UCSD-AML1 (cell line): ENCODE data around the gene PFAS.
"Not testable (repeated sequence)": the region's sequence is repeated elsewhere in the genome, so short reads cannot be mapped to it uniquely, and the experiment has no call there.

Source experiments
- DNase-seq: peaks from one replicate; lab custom pipeline; 2025; ENCODE audit not compliant: unreplicated experiment; lab: John Stamatoyannopoulos, UW

The PFAS gene

DNA sequence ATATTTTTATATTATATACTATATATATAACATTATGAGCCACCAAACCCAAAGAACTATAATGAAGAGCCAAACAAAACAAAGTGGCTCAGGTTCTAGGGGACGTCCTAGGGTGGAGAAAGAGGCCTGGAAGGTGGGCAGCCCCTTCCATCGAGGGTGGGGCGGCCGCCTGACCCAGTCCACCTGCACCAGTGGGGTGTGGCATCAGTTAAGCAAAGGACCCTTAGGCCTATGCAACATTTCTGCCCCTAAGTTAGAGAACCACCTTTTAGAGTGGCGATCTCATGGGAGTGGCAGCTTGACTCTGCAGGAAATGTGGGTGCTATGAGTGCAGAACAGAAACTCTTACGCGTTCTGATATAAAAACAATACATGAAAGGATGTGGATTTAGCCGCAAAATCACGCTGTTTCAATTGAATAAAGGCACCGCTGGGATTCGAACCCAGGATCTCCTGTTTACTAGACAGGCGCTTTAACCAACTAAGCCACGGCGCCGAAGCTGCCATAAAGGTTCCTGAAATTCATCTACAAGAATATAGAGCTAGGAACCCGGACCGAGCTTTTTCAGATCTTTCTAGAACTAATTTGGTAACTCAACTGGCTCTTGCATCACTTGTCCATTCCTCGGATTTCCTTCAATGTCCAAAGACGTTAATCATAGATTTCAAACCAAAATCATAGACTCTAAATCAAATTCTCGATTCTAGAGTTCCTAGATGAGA is 23.1 kb upstream of the PFAS start:
- DNase-seq = no peak

DNA sequence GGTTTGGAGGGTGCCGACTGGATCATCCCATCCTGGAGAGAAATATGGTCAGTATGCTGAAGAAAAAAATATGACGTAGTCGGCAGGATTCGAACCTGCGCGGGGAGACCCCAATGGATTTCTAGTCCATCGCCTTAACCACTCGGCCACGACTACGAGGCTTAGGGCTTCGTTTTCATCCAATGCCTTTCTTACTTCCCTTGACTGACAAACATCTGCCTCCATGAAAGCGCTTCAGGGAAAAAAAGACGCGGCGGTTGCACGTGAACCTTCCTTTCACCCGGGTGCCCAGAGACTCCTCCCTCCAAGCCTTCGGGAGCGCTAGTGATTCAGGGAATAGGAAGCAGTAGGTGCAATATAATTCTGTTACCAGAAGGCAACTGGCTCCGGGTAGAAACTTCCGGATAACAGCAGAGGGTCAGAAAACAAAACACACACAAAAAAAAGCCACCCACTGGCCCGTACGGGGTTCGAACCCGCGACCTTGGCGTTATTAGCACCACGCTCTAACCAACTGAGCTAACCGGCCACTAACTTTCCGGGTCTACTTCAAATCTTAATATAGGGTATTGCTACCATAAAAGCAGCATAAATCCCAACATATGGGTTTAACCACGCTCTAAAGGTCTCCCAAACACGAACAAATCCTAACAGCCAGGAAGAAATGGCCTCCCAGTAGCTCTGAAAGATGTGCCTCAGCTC is 22.4 kb upstream of the PFAS start:
- no peak for DNase-seq

DNA sequence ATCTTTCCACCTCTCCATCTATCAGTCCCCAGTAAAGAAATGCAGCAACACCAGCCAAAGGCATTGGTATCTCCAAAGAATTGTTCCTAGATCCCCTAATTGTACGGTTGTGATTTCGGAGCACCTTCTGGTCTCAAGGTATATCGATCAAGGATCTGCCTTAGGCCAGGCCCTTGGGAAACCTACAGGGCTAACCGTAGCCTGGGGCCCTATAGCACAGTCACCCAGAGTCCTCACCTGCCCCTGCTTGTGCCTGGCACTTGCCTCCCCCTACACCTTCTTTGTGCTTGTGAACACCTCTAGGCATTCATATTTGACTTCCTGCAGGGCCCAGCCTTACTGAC is 21.9 kb upstream of the PFAS start:
- no peak for DNase-seq

DNA sequence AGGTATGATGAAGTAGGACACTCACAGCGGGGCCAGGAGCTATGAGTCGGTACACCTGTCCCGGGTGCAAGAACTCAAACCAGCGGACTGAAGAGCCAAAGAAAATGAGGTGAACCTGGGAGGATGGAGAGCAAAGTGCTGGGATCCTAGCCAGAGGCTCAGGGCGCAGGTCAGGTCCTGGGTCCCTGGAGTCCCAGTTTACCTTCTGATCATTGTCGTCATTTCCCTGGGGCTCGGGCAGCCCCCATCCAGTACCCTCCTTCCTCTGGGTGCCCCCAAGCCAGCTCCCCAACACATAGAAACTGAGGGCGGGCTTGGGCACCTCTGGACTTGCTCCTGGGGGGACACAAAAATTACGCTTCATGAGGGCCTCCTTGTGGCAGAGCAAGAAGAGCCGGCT is 17.4 kb upstream of the PFAS start:
- no peak for DNase-seq

DNA sequence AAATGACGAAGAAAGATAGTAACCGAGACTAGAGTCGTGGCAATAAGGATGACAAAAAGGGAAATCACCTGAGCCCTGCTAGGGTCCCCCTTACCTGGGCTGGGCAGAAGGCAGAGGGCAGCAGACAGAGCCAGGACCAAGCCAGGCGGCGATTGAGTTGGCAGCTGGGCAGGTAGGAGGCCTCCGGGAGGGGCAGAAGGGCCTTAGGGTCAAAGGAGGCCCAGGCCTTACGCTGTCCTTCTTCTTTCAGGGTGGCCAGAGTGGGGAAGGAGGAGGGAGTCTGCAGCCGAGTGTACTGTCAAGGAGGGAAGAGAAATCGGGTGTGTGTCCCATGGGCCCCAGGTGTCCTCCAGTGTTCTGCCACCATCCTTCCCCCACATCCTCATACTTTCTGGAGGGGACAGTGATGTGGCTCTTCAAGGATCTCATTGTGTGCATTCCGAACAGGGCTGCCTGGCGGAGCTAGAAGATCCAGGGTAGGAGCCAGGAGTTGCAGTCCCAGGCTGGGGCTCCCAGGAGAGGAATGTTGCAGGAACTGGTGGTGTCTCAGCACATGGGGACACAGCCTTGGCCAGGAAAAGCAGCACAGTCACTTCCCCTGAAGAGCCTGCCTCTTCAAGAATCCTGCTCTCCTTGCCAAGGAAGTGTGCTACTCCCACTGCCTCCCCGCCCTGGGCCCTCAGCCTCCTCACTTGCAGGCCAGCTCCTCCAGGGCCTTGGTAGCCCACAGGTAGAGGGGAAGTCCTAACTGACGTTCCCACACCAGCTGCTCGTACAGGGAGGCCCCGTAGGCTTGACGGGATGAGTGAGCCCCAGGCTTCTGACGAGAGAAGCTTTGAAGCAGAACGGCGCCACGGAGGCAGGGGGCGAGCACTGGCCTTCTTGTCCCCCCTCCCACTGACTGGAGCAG is 14.5 kb upstream of the PFAS start:
- DNase-seq = no peak

DNA sequence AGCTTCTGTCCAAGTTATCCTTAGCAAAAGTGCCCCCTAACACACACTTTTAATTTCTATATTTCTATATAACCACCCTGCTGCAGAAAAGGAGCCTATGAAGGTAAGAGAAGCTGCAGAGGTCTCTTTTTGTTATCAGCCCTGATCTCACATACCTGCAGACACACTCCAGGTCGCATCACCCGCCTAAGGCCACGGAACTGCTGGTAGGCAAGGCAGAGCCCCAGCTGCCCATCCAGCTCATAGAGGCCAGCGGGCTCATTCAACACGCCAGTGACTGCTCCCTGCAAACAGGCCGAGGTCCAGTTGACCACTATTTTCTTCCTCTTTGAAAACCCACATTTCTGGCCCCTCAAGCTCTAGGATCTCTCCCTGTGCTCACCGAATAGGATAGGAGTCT is 13.4 kb upstream of the PFAS start:
- no peak for DNase-seq

DNA sequence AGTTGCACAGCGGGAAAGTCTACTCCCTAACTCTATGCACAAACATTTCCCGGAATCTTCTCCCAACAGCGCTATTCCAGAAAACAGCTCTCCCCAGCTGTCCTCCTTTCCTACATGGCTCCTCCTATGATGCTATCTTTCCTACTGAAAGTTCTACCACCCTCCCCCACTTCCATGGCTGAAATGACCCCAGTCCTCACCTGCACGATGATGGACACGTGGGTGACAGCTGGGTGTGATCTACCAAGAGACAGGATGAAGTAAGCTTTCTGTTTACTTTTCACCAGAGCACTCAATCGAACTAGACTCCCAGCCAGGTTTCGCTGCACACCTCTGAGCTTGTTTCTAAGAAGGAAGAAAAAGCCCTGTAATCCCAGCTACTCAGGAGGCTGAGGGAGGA is 11.9 kb upstream of the PFAS start:
- no peak for DNase-seq

DNA sequence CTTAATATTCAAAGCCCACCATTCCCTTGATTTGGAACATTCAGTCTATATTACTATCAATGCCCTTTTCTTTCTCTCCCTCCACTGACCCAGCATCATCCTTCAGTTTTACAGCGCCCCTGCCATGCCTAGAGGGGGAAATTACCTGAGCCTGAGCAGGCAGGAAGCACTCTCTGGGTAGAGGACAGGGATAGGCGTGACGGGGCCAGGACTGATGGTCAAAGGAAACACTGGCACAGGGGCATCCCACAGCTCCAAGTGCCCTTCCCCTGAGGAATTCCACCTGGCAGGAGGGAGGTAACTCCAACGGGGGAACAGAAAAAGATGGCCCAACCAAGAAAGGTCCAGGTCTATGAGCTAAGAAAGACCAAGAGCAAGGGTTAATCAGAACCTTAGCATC is 11.2 kb upstream of the PFAS start:
- DNase-seq = no peak

DNA sequence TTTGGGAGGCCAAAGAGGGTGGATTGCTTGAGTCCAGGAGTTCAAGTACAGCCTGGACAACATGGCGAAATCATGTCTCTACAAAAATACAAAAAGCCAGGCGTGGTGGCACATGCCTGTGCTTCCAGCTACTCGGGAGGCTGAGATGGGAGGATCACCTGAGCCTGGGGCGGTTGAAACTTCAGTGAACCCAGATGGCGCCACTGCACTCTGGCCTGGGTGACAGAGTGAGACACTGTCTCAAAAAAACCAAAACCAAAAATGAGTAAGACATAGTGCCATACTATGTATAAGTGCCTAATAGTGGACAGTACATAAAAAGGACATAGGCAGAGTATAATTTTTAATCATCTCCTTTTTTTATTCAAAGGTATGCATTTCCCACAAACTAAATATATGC is 5.3 kb upstream of the PFAS start:
- no peak for DNase-seq

DNA sequence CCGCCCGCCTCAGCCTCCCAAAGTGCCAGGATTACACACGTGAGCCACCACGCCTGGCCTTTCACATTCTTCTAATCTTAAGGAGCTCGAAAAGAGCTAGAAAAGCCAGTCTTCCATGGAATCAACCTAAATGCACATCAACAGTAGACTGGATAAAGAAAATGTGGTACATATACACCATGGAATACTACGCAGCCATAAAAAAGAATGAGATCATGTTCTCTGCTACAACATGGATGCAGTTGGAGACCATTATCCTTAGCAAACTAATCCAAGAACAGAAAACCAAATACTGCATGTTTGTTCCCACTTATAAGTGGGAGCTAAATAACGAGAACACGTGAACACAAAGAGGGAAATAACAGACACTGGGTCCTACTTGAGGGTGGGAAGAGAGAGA is 4.3 kb upstream of the PFAS start:
- DNase-seq = no peak

DNA sequence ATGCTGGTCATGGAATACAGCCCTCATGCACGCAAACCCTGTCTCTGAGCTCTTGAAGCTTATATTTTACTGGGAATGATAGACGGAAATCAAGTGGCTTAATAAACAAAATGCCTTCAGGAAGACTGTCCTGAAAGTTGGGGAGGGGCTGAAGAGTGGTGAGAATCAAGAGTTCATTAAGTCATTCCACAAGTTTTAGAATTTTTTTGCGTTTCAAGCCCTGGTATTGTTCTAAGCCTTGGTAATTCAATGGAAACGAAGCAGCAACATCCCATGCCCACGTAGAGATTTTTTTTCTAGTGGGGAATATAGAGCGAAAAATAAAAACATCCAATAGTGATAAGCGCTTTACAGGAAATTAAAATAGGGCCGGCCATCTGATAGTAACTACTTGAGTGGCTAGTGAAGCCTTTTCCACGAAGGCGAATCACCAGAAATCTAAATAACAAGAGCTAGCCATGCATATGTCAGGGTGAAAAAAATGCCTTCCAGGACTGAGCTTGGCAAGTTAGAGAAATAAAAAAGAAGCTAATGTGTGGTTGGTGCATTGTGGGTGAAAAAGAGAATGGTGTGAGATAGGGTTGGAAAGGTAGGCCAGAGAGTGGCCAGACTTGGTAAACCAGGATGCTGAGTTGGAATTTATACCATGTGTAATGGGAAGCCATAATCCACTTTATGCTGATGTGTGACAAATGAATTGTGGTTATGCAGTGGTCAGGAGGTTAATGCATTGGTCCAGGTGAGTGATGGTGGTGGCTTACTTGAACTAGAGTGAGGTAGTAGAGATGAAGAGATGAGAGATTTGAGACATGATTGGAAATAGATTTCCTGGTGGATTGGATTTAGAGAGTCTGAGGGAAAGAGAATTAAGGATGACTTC is 772 bp downstream of the PFAS start:
- no peak for DNase-seq

DNA sequence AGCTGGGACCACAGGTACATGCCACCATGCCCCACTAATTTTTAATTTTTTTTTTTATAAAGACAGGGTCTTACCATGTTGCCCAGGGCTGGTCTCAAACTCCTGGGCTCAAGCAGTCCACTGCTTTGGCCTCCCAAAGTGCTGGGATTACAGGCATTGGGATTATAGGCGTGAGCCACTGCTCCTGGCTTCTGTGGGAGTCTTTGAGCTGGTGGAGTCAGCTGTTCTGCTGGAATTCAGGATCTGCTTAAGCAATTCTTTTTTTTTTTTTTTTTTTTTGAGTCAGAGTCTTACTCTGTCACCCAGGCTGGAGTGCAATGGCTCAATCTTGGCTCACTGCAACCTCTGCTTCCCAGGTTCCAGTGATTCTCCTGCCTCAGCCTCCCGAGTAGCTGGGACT is 2.3 kb downstream of the PFAS start:
- not testable (repeated sequence) for DNase-seq

DNA sequence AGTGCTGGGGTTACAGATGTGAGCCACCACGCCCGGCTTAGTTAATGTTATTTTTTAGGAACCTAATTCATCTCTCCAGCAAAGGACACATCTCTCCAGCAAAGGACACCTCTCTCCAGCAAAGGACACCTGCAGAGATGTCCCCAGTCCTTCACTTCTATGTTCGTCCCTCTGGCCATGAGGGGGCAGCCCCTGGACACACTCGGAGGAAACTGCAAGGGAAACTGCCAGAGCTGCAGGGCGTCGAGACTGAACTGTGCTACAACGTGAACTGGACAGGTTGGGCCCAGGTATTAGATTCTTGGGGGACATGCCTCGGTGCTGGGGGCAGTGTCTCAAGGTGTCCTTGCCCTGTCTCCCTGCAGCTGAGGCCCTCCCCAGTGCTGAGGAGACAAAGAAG is 4.7 kb downstream of the PFAS start:
- no peak for DNase-seq

DNA sequence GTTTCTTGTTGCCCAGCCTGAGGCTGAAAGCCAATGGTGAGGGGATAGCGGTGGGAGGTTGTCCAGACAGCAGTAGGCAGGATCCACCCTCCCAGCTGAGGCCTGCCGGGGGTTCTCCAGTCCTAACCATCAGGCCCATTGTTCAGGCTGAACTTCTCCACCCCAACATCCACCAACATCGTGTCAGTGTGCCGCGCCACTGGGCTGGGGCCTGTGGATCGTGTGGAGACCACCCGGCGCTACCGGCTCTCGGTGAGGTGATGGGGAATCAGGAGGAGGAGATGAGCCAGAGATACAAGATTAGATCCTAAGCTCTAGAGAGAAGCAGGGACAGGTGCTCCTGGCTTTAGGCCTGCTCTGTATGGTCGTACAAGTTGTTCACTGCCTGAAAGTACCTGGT is 5.8 kb downstream of the PFAS start:
- no peak for DNase-seq

DNA sequence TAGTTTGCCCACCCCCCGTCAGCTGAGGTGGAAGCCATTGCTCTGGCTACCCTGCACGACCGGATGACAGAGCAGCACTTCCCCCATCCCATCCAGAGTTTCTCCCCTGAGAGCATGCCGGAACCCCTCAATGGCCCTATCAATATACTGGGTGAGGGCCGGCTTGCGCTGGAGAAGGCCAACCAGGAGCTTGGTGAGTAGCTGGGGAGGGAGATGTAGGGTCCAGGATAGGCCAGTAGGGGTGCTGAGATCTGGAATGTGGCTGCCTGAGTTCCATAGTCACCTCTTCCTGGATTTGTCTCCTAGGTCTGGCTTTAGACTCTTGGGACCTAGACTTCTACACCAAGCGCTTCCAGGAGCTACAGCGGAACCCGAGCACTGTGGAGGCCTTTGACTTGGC is 6.4 kb downstream of the PFAS start:
- no peak for DNase-seq

DNA sequence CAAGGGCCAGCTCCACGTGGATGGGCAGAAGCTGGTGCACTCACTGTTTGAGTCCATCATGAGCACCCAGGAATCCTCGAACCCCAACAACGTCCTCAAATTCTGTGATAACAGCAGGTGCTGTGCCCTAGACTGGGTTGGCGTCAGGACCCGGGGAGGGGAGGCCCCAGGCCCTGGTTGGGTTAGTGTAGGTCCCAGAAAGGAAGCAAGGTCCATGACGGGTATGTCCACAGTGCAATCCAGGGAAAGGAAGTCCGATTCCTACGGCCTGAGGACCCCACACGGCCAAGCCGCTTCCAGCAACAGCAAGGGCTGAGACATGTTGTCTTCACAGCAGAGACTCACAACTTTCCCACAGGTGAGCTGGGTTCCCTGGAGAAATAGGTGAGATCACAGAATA is 7.2 kb downstream of the PFAS start:
- DNase-seq = no peak

DNA sequence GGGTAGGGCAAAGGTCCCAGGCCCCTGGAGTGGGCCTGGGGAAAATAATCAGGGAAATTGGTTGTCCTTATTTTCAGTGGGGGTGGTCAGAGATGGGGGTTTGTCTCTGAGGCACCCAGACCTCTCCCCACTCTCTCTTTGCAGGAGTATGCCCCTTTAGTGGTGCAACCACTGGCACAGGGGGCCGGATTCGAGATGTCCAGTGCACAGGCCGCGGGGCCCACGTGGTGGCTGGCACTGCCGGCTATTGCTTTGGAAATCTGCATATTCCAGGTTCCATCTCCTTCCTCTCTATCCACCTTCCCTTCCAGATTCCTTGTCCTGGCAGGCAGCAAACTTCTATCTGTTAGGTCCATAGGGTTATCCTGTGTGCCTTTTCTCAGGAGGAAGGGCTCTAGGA is 7.6 kb downstream of the PFAS start:
- no peak for DNase-seq

DNA sequence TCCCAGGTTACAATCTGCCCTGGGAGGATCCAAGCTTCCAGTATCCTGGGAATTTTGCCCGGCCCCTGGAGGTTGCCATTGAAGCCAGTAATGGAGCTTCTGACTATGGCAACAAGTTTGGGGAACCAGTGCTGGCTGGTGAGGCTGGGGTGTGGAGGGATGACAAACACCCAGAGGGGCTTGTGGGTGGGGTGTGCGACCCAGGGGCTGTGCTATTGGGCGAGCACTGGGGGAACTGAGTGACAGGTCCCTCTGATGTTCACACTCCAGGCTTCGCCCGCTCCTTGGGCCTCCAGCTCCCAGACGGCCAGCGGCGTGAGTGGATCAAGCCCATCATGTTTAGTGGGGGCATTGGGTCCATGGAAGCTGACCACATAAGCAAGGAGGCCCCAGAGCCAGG is 8.7 kb downstream of the PFAS start:
- DNase-seq = no peak

DNA sequence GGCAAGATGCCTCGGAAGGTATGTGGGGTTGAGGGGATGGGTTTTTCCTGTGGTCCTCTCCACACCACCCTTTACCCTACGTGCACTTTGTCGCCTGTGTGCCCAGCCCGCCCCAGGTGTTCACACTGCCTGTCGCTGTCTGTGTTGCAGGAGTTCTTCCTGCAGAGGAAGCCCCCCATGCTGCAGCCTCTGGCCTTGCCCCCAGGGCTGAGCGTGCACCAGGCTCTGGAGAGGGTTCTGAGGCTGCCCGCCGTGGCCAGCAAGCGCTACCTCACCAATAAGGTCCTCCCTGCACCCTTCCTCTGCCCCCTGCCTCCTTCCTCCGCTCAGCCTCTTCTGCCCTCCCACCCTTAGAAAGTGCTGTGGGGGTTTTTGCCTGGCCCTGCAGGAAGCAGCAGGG is 15.2 kb downstream of the PFAS start:
- no peak for DNase-seq

DNA sequence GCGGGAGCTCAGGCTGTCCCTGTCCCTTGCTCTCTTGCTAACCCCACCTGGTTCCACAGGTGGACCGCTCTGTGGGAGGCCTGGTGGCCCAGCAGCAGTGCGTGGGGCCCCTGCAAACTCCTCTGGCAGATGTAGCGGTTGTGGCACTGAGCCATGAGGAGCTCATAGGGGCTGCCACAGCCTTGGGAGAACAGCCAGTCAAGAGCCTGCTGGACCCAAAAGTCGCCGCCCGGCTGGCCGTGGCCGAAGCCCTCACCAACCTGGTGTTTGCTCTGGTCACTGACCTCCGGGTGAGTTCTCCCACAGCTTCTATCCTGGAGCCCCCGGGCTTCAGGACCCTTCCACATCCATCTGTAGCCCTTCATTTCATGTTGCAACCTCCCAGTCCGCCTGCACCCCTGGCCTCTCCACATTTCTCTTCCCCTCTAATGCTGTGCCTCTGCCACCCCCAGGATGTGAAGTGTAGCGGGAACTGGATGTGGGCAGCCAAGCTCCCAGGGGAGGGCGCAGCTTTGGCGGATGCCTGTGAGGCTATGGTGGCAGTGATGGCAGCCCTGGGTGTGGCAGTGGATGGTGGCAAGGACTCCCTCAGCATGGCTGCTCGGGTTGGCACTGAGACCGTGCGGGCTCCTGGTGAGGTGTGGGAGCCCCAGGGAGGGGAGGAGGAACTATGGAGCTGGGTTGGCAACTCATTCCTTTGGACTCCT is 15.9 kb downstream of the PFAS start:
- no peak for DNase-seq
